Measurements from ENCODE around the gene SCARF2.
"Not testable (repeated sequence)": the region's sequence is repeated elsewhere in the genome, so short reads cannot be mapped to it uniquely, and the experiment has no call there.

Gene SCARF2

GRCh38 chr22:20405931-20406685 is 31.5 kb downstream of the SCARF2 start:
- no peak for DNase-seq

GRCh38 chr22:20405291-20405930 is 32.2 kb downstream of the SCARF2 start:
- no peak for DNase-seq

GRCh38 chr22:20404881-20405280 is 32.7 kb downstream of the SCARF2 start:
- DNase-seq, result no peak

DNA sequence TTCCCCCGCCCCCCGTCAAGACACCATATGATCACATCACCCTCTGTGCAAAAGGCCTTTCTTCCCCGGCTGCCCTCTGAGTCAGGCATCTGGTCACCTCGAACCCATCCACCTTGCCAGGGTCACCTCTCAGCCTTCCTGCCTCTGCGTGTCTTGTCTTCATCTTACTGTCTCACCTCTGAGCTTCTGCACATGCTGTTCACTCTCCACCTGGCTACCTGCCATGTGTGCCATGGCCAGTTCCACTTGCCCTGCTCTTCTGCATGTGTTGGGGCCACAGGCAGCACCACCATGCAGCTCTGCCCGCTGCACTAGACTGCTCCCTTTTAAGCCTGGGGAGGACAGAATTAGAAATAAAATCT is 33.9 kb downstream of the SCARF2 start:
- DNase-seq, result no peak

GRCh38 chr22:20402960-20403778 is 34.5 kb downstream of the SCARF2 start:
- no peak for DNase-seq

- DNase-seq, result no peak
Observed at GRCh38 chr22:20401376-20402014, 36.1 kb downstream of the SCARF2 start.

DNA sequence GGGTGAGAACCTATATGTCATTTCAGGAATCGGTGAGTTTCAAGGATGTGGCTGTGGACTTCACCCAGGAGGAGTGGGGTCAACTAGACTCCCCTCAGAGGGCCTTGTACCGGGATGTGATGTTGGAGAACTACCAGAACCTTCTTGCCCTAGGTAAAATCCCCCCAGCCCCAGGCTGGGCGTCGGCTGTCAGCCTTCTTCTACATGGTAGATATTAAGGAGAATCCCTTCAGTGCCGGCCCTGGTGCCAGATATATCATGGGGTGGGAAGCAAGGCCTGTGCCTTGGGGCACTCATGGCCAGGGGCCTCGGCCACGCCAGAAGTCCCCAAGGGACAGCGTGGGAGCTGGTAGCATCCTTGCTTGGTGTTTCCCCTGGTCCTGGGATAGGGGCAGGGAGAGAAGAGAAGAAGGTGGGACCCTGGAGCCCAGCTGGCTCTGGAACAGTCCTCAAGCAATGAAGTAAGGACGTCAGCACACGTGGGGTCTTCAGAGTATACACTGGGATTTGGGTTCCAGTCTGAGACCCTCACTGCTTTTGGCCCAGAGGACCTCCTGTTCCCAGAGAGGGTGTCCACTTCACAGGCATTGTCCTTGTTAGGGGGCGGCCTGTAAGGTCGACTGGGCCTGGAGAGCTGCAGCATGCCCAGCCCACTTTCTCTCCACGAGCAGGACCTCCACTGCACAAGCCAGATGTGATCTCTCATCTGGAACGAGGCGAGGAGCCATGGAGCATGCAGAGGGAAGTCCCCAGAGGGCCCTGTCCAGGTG is 36.8 kb downstream of the SCARF2 start:
- DNase-seq, result no peak

- DNase-seq, result no peak
Observed at GRCh38 chr22:20399866-20400605, 37.6 kb downstream of the SCARF2 start.

DNA sequence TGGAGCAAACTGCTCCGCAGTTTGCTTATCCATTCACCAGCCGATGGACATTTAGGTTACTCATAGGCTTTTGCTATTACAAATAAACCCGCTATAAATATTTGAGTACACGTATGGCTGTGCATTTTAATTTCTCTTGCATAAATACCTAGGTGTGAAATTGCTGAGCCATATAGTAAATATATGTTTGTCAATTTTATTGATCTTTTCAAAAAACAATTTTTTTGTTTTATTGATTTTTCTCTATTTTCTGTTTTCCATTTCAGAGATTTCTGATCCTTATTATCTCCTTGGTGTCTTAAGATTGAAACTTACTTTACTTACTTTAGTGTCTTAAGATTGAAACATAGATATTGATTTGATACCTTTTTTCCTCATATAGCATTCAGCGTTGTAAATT is 39.2 kb downstream of the SCARF2 start:
- DNase-seq, result no peak

- DNase-seq, result no peak
Observed at GRCh38 chr22:20397498-20397897, 40.1 kb downstream of the SCARF2 start.

DNA sequence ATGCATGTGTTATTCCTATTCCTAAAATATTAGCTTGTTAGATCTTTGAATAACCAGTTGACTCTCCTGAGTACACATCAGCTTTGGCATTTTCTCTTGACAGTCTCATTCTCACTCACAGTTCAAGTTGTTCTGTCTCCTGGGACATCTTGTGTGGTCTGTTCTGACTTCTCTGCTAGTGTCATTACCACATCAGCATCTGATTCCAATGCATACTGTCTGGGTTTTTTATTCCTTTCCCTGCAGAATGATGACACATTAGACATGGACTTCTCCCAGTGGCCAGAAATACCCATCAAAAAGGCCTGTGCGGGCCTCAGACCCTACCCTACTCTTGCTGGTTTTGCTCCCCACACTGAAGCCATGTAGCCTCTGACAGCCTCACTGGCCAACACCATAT is 41.0 kb downstream of the SCARF2 start:
- no peak for DNase-seq

GRCh38 chr22:20395907-20396287 is 41.7 kb downstream of the SCARF2 start:
- no peak for DNase-seq

- DNase-seq, result no peak
Observed at GRCh38 chr22:20395181-20395906, 42.3 kb downstream of the SCARF2 start.

DNA sequence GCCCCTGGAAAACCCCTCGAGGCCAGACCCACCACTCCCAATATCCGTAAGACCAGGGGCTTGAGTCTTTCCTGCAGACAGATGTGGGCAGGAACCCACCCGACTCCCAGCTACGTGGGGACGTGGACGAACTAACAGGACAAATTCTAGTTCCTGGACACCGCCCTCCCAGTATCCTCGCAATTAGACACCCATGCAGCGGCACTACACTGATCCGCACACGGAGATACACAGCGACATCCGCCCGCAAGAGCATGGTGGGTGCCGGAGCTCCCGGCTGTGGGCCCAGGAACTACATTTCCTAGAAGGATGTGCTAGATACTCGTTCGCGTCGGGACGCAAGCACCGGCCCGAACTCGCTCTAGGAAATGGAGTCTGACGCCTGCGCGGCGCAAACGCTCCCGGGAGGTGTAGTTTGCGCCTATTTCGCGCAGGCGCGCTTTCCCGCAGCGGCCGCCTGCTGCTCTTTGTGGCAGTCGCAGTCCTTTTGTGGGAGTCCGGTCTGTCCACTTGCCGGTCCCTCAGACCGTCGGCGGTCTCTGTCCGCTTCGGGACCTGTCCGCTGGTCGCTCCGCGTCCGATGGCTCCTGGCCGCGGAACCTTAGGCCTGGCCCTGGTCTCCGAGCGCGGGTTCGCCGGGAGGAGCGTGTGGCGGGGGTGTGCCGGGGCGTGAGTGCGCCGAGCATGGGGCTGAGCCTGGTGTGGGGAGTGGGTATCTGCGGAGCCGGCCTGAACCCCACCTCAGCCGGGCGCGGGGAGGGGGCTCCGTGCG is 43.7 kb downstream of the SCARF2 start, which contains the start of gene ZNF74:
Gene ZNF74, plus strand, starts transcription at position 447 of the 772 bp plus-strand sequence. CDS start 478 bp downstream, outside the sequence.
- DNase-seq, result peak; percentile 65

DNA sequence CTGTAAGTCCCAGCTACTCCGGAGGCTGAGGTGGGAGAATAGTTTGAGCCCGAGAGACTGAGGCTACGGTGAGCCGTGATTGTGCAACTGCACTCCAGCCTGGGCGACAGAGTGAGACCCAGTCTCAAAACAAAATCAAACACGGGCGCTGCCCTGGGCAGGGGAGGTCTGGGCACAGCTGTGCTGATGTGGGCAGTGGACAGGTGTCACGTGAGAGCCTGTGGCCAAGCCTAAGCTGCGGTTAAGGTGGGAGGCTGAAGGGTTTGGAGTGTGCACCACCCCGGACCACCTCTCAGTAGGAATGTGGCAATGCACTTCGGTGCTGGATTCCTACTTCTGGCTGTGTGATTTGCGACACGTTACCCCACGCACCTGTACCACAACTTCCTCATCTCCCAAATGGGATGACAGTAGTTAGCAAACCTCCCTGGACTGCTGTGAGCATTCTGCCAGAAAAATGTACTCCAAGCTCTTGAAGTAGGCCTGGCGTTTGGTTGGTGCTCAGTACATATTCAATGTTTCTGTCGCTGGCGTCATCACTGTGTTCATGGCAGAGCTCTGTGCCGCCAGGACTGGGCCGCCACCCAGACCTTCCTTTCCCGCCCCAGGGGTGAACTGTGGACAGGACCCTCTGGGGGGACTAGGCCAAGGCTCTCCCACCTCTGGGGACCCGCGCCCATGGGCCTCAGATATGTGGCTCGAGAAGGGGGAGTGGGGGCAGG is 44.5 kb downstream of the SCARF2 start:
- no peak for DNase-seq

- not testable (repeated sequence) for DNase-seq
Observed at GRCh38 chr22:20392365-20392881, 45.2 kb downstream of the SCARF2 start.

- DNase-seq, result no peak
Observed at GRCh38 chr22:20391222-20391621, 46.4 kb downstream of the SCARF2 start.

DNA sequence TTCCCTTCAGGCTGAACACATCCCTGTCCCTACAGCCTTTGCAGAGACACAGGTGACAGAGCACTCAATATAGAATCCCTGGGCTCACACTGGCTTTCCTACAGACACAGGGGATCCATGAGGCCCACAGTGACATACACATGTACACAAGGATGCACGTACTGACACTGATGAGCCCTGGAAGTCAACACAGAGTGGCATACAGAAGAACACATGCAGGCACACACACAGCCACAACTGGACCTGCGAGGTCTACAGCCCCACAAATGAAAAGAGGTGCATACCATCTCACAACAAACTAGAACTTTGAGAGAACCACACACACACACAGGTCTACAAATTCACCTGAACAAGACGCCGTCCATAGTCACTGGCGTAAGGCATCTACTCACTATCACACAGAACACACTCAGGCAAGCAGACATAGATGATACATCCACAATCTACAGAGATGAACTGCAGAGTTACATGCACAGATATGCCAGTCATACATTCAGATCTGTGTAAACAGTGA is 47.2 kb downstream of the SCARF2 start:
- no peak for DNase-seq

DNA sequence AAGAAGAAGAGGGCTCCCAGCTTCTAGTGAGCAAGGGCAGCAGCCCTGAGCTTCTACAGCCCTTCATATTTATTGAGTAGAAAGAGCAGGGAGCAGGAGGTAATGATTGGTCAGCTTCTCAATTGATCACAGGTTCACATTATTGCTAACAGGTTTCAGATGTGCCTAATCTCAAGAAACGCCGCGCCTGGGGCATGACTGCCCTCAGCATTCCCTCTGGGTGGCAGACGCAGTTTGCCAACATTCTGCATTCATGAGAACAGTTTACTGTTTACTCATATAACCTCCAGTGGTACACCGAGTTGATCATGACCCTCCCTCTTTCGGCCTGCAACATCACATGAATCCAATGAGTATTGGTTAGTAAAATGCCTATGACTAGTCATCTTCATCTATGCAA is 48.3 kb downstream of the SCARF2 start:
- DNase-seq, result no peak

Measured in NCI-H2107 (cell line).